ENCODE measurements around the gene TBC1D5.
"Not testable (repeated sequence)": the region's sequence is repeated elsewhere in the genome, so short reads cannot be mapped to it uniquely, and the experiment has no call there.

The TBC1D5 gene

DNA sequence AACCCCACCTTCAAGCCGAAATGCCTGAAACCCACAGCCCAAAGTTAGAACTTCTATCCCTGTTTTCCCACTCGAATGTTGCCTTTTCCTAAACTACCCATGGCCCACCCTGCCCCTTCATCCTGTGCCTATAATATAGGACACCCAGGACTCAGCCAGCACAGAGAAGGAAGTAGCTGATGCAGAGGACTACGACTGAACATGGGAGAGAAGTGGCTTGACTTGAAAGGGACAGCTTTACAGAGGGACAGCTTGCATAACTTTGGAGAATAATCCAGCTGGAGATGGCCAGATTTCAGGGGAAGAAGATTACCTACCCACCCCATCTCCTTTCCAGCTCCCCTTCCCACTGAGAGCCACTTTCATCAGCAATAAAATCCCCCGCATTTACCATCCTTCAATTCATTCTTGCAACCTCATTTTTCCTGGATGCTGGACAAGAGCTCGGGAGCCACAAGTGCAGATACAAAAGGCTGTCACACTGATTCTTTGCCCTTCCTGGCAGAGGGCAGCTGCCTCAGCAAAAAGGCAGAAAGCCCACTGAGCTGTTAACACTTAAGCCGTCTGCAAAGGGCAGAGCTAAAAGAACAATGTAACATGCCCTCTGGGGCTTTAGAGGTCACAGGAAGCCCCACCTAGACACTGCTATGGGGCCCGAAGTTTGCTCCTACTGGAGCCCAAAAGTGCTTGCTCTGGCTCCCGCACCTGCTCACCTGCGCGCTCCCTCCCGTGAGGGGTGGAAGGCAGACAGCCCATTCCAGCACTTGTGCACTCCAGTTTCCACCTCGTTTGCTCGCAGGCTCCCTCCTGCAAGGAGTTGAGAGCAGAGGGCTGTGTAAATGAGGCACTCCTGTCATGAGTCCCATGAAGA, 224.0 kb downstream of the TBC1D5 start:
- no peak for DNase-seq

DNA sequence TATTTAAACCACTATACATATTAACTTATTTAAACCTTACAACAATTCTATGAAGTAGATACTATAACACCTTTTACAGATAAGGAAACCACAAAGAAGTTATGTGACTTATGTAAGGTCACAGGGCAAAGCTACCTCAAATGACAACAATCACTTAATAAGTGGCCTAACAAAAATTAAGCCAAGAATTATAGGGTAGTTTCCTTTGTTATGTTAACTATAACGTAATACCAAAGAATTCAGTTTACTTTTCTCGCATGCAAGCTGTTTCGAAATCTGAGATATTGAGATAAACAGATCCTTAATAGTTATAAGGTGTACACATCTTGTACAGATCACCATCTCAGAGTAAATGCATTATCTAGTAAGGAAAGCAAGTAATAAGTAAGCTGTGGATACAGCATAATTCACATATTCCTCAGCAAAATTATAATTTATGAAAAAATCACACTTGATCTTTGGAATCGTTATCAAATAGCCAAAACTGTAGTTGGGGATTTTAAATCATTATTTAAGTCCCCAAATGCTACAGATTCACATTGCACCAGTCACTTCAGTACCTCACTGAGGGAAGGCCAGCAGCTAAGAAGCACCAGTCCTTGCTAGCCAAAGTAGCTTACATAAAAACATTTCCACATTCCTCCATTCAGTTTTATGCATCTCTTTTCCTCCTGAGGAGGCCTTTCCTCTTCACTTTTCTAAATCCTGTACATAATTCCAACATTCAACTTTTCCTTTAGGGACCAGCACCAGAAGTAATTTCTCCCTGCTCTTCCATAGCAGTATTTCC, 226.8 kb downstream of the TBC1D5 start:
- no peak for DNase-seq

GRCh38 chr3:17514597-17514996, 227.8 kb downstream of the TBC1D5 start:
- DNase-seq = no peak

DNA sequence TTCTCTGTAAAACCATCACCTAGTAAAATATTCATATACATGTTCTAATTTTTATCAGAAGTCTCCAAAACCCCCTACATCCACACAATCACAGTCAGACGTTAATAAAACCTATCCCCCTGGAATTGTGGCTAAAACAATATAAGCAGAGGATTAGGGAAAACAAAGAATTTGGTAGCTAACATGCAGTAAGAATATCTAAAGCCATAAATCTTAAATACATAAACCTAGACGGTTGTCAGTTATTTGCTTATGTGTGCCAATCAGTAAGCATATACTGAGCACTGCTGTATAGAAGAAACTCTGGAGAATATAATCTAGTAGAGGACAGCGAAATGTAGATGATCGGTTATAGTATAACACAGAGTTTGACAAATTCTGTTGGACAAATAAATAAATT, 232.2 kb downstream of the TBC1D5 start:
- DNase-seq = no peak

GRCh38 chr3:17508180-17508752, 234.2 kb downstream of the TBC1D5 start:
- no peak for DNase-seq

DNA sequence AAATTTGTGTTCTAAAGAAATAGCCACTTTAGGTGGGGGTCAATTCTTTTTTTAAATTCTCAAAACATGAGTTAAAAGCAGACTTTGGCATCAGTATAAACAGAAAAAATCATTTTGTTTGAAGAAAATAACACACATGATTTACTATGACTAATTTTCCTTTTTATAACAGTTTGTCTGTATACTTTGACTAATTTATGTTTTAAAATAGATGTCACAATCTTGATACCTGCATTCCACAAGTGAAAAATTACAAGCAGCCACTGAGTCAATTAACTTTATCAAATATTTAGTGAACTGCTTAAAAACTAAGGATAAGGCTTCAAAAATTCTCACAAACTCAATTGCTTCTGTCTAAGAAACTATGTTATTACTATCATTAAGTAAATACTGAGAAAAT, 235.0 kb downstream of the TBC1D5 start:
- DNase-seq = no peak

DNA sequence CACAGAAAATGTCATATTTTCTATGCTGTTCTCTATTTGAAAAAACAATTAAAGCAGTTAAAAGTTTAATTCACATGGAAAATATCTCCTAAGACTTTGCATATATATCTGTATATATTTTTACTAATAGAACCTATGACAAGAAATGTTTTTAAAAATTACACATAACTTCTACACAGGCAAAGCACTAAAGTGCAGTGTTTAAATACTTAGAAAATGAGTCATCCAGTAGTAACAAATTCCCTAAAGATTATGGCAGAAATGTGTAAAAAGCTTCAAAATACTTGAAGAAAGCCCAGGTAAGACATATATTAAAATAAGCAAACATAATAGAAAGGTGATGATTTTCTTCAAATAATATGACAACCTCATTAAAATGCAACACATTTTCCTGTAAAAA, 236.6 kb downstream of the TBC1D5 start:
- DNase-seq = no peak

DNA sequence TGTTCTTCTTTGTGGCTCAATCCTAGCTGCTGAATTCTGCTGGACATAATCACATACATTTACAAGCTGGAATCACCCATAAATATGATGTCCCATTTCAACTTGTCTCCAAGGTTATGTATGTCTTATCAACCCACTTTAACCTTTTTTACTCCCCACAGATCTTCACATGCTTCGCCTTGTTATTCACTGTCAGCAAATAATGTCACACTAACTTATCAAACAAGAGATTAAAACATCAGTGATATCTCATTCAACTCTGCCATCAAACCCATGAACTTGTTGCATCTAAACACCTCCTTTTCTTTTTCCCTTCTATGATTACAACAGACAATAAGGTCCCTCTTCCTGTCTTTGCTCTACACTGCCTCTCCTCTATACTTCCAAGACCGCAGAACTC, 240.7 kb downstream of the TBC1D5 start:
- no peak for DNase-seq

- DNase-seq = no peak
Observed at GRCh38 chr3:17500618-17501017, 241.8 kb downstream of the TBC1D5 start.

DNA sequence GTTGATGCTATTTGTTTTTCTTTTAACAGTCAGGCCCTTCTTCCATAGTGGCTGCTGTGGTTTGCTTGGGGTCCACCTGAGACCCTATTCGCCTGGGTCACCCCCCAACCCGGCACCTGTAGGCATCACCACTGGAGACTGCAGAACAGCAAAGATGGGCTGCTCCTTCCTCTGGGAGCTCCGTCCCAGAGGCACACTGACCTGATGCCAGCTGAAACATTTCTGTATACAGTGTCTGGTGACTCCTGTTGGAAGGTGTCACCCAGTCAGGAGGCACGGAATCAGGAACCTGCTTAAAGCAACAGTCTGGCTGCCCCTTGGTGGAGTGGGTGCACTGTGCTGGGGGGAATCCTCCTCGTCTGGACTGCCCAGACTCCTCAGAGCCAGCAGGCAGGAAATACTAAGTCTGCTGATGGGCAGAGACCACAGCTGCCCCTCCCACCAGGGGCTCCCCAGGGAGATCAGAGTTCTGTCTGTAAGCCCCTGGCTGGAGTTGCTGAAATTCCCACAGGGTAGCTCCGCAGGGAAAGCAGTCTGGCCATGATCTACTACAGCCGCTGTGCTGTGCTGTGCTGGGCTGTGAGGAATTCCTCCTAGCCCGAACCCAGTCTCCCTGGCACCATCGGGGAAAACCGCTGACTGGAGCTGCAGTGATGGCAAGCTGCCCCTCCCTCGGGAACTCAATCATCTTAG, 248.2 kb downstream of the TBC1D5 start:
- no peak for DNase-seq

GRCh38 chr3:17491601-17492000, 250.8 kb downstream of the TBC1D5 start:
- DNase-seq = no peak

DNA sequence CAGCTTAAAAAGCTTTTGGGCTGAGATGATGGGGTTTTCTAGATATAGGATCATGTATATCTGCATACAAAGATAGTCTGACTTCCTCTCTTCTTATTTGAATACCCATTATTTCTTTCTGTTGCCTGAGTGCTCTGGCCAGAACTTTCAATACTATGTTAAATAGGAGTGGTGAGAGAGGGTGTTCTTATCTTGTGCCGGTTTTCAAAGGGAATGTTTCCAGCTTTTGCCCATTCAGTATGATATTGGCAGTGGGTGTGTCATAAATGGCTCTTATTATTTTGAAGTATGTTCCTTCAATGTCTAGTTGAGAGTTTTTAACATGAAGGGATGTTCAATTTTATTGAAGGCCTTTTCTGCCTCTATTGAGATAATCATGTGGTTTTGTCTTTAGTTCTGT, 251.2 kb downstream of the TBC1D5 start:
- not testable (repeated sequence) for DNase-seq

- no peak for DNase-seq
Observed at GRCh38 chr3:17489139-17489538, 253.3 kb downstream of the TBC1D5 start.

DNA sequence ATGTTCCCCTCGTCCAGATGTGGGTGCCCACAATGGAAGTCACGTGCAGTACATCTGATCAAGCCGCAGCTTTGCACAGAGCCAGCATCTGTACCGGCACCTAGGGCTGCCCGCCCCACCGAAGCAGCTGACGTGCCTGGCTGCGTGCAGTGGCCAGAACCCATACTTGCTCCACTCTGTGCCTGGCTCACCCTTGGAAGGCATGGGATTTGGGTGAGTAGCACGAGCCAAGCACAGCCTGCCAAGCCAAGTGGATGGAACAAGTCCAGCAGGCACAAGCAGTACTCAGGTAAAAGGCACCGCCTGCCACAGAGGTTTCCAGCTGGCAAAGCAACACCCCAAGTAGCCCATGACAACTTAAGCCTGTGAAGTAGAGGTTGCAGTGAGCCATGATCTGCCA, 261.3 kb downstream of the TBC1D5 start:
- DNase-seq = no peak

GRCh38 chr3:17479681-17480405, 262.6 kb downstream of the TBC1D5 start:
- DNase-seq = no peak

DNA sequence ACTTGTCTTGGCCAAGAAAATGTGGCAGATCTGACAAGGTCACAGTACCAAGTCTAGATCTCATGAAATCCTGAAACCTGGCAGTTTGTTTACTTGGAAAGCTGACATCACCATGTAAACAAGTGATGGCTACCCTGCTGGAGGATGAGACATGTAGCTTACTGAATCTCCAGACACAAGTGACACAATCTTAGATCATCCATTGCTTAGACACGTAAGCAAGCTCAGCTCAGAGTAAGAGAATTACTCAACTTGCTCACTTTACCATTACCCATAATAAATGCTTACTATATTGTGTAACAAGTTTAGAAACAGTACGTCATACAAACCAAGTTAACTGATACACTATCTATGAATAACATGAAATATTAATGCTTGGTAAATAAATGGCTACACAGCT, 263.8 kb downstream of the TBC1D5 start:
- DNase-seq = no peak

DNA sequence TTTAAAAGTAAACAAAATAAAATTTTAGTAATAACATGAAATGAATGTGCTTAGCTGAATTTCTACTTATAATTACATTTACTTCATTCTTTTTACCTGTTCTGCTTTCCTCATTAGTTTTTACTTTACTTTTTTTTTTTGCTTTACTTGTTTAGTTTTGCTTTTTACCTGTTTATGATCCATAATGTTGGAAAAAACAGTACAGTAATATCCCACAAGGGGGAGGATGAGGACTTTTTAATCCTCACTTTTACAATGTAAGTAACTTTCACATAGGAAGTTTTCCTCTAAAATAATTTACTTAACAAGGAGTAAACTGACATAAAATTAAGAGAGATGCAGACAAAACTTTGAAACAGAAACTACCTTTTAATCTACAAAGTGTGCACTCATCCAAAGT, 268.7 kb downstream of the TBC1D5 start:
- no peak for DNase-seq

DNA sequence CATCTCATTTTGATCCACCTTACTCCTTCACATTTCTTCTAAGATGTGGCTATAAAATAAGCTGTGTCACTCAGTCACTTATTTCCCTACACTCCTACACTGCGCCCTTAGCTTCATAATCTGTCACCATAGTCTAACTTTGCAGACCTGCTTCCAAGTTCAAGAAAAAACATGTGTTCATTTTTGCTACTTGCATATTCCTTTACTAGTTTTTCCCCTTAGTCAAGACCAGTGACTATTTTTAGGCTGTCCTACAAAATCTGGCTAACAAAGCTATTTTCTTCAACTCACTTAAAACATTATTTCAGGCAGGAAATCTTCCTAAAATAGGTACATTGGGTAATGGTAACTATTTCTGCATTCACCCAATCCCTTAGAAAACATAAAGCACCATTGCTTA, 272.5 kb downstream of the TBC1D5 start:
- no peak for DNase-seq

DNA sequence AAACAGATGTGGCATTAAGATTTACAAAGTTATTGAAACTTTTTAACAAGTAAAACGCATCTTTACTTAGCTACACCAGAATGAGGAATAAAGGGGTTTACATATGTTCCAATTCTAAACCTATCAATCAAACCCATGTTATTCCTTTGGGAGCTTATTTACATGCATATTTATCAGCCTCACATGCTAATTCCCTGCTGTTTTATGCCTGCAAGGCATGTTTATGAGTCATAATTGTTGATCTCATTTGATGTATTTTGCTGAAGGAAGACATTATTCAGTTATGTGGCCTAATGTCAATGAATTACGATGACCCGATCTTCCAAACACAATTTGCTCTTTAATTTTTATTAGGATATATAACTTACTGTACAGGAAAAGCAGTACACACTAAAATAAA, 272.9 kb downstream of the TBC1D5 start:
- DNase-seq = no peak

DNA sequence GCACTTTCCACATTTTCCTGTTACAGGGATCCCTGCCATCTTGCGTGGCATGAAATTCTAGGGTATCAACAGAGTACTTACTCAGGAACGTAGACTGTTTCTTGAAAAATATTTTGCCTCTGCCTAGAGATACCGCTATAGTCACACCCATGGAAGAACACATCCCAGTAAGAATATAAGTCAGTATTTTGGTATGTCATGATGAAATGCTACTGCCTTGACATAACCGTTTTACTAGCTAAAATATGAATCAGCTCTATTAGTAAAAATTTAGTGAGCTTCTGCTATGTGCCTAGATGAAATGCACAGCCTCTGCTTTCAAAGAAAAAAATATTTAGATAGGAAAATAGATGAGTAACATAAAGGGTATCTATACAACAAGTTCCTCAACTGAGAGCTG, 276.4 kb downstream of the TBC1D5 start:
- no peak for DNase-seq

GRCh38 chr3:17459470-17459993, 282.9 kb downstream of the TBC1D5 start:
- DNase-seq = no peak

- no peak for DNase-seq
Observed at GRCh38 chr3:17456650-17457049, 285.8 kb downstream of the TBC1D5 start.

Measured in NCI-H1048 (cell line).